ENCODE measurements around the gene IL12RB2.

- TF ChIP-seq CTCF (IDR thresholded peaks at IDR 0.05) (no peak), POLR2A (IDR thresholded peaks at IDR 0.05) (no peak), POLR2AphosphoS5 (IDR thresholded peaks at IDR 0.05) (no peak), EP300 (IDR thresholded peaks at IDR 0.05) (no peak)
These were observed 8.4 kb upstream of the IL12RB2 start for GRCh38 chr1:67299296-67299695.

Data from suprapubic skin (tissue), 4 donors.